Hepatocyte (in vitro differentiated cells): ENCODE measurements around the gene IL27RA. TPM values are rescaled to one million over a fixed set of nuclear protein-coding genes. Genes with fewer than 3 reads are reported as not detected.

Experiments
- DNase-seq: peaks from one replicate; pipeline ENCODE4 v3.0.0-alpha.2; 2016; ENCODE audit warnings: low spot score
- H2AFZ ChIP-seq: fragments of 200-600 bp; sonication (generic); 2 replicates; pipeline ENCODE4 v1.6.0; 2016; ENCODE audit warnings: antibody characterized with exemption, mild to moderate bottlenecking
- H3K27ac ChIP-seq: fragments of 200-600 bp; sonication (generic); 2 replicates; pipeline ENCODE4 v1.5.1; 2016; ENCODE audit warnings: mild to moderate bottlenecking
- H3K27me3 ChIP-seq: fragments of 200-600 bp; sonication (generic); 2 replicates; pipeline ENCODE4 v1.6.1; 2016
- H3K36me3 ChIP-seq: fragments of 200-600 bp; sonication (generic); replicated peaks from 2 replicates; pipeline ENCODE4 v1.5.1; 2016; ENCODE audit warnings: low read depth; ENCODE audit not compliant: insufficient read depth
- H3K4me1 ChIP-seq: fragments of 200-600 bp; sonication (generic); 2 replicates; pipeline ENCODE4 v1.5.1; 2016; ENCODE audit warnings: mild to moderate bottlenecking, moderate library complexity; ENCODE audit not compliant: insufficient read depth
- H3K4me2 ChIP-seq: fragments of 200-600 bp; sonication (generic); 2 replicates; pipeline ENCODE4 v1.6.0; 2016
- H3K4me3 ChIP-seq: fragments of 200-600 bp; sonication (generic); 2 replicates; pipeline ENCODE4 v1.5.1; 2016; ENCODE audit warnings: mild to moderate bottlenecking
- H3K79me2 ChIP-seq: fragments of 200-600 bp; sonication (generic); 2 replicates; pipeline ENCODE4 v1.6.0; 2017; ENCODE audit warnings: mild to moderate bottlenecking
- H3K9me2 ChIP-seq: fragments of 200-600 bp; sonication (generic); replicated peaks from 2 replicates; pipeline ENCODE4 v1.6.0; 2017; ENCODE audit warnings: mild to moderate bottlenecking; ENCODE audit not compliant: insufficient read depth
- H3K9me3 ChIP-seq: fragments of 200-600 bp; sonication (generic); 2 replicates; pipeline ENCODE4 v1.5.1; 2016; ENCODE audit warnings: low read depth, mild to moderate bottlenecking
- H4K20me1 ChIP-seq: fragments of 200-600 bp; sonication (generic); 2 replicates; pipeline ENCODE4 v1.6.0; 2016; ENCODE audit warnings: mild to moderate bottlenecking; ENCODE audit not compliant: insufficient read depth, poor library complexity, severe bottlenecking
- EZH2 ChIP-seq: fragments of 200-600 bp; sonication (generic); IDR thresholded peaks from 2 replicates; pipeline ENCODE4 v1.6.1; 2016; ENCODE audit warnings: antibody characterized with exemption, mild to moderate bottlenecking, borderline replicate concordance
- EZH2phosphoT487 ChIP-seq: fragments of 200-600 bp; sonication (generic); IDR thresholded peaks from one replicate; pipeline ENCODE4 v1.6.1; 2018; ENCODE audit warnings: antibody characterized with exemption, mild to moderate bottlenecking, low read depth, moderate library complexity; ENCODE audit not compliant: unreplicated experiment, severe bottlenecking
- WGBS: methylation state at CpG from one replicate; pipeline ENCODE4 v1.1.6; 2016; ENCODE audit warnings: low lambda C conversion rate; ENCODE audit errors: missing lambda C conversion rate; 5-methylcytosine and 5-hydroxymethylcytosine counted together
- polyA plus RNA-seq: library from polyadenylated mRNA; unstranded; fragments of >200 nt; fragmentation: Nextera tagmentation; extraction: Ambion mirVana; gene quantifications from 2 replicates; pipeline ENCODE4 v1.2.1, GENCODE V29; 2016
- total RNA-seq: library from RNA; depleted of rRNA; stranded (reverse); fragments of >200 nt; gene quantifications from 2 replicates; pipeline ENCODE4 v1.2.3, GENCODE V29; 2014
- TF ChIP-seq, protein P1 (sequence below): fragments of 200-600 bp; sonication (generic); IDR thresholded peaks from 2 replicates; pipeline ENCODE4 v1.5.1; 2016; ENCODE audit warnings: antibody characterized with exemption, mild to moderate bottlenecking; ENCODE audit not compliant: poor library complexity

Gene IL27RA
- total and polyA plus RNA-seq, 2 experiments from 2014 or later: 1.9 to 2.3 TPM

DNA sequence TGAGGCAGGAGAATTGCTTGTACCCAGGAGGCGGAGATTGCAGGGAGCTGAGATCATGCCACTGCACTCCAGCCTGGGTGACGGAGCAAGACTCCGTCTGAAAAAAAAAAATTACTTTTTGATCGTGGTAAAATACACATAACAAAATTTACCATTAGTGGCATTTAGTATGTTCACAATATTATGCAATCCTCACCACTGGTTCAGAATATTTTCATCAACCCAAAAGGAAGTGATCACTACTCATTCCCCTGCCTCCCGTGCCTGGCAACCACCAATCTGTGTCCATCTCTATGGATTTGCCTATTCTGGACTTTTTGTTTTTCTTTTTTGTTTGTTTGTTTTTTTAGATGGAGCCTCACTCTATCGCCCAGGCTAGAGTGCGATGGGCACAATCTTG lies 31.5 kb downstream of the IL27RA start:
- no peak overlapping the region for H3K4me2 ChIP-seq
- TF ChIP-seq, protein P1, sequence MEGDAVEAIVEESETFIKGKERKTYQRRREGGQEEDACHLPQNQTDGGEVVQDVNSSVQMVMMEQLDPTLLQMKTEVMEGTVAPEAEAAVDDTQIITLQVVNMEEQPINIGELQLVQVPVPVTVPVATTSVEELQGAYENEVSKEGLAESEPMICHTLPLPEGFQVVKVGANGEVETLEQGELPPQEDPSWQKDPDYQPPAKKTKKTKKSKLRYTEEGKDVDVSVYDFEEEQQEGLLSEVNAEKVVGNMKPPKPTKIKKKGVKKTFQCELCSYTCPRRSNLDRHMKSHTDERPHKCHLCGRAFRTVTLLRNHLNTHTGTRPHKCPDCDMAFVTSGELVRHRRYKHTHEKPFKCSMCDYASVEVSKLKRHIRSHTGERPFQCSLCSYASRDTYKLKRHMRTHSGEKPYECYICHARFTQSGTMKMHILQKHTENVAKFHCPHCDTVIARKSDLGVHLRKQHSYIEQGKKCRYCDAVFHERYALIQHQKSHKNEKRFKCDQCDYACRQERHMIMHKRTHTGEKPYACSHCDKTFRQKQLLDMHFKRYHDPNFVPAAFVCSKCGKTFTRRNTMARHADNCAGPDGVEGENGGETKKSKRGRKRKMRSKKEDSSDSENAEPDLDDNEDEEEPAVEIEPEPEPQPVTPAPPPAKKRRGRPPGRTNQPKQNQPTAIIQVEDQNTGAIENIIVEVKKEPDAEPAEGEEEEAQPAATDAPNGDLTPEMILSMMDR: no peak
- TF ChIP-seq EZH2 (no peak), EZH2phosphoT487 (no peak)
- H3K9me2 ChIP-seq: no peaks in the 10 kb centered on the region
- peaks cover 11% of the 10 kb centered on the region for H3K27me3 ChIP-seq
- no peak overlapping the region for H3K4me3 ChIP-seq
- H4K20me1 ChIP-seq: no peaks in the 10 kb centered on the region
- no peak overlapping the region for H3K27ac ChIP-seq
- 89% methylated on average over 7 of the region's 7 CpGs for WGBS
- H2AFZ ChIP-seq: no peak overlapping the region
- no peak for DNase-seq
- no peaks in the 10 kb centered on the region for H3K9me3 ChIP-seq
- H3K79me2 ChIP-seq: no peaks in the 10 kb centered on the region
- no peaks in the 10 kb centered on the region for H3K36me3 ChIP-seq
- peaks cover under 1% of the 10 kb centered on the region for H3K4me1 ChIP-seq

DNA sequence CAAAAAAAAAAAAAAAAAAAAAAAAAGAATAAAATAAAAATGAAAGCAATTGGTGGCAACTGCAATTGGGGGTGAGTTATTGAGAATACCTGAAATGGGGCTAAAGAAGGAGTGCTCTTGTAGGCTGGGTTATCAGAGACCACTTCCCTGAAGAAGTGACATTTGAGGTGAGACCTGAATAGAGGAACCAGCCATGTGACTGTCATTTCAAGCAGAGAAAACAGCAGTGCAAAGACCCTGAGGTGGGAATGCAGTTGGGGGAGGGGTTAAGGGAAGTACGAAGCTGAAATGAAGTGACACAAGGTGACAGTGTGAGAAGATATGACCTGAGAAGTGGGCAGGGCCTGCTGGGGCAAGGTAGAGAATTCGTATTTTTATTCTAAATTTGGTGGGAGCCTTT lies 34.6 kb downstream of the IL27RA start:
- no peaks in the 10 kb centered on the region for H3K4me1 ChIP-seq
- no peak overlapping the region for H3K27ac ChIP-seq
- H3K4me2 ChIP-seq: no peak overlapping the region
- no peaks in the 10 kb centered on the region for H3K36me3 ChIP-seq
- no peak overlapping the region for H2AFZ ChIP-seq
- TF ChIP-seq EZH2 (no peak), EZH2phosphoT487 (no peak)
- TF ChIP-seq, protein P1: no peak
- H3K9me3 ChIP-seq: no peaks in the 10 kb centered on the region
- DNase-seq: no peak
- no peaks in the 10 kb centered on the region for H3K9me2 ChIP-seq
- no peaks in the 10 kb centered on the region for H3K79me2 ChIP-seq
- H3K4me3 ChIP-seq: no peak overlapping the region
- no peaks in the 10 kb centered on the region for H4K20me1 ChIP-seq
- WGBS: 66% methylated on average over 2 of the region's 2 CpGs
- H3K27me3 ChIP-seq: no peaks in the 10 kb centered on the region

DNA sequence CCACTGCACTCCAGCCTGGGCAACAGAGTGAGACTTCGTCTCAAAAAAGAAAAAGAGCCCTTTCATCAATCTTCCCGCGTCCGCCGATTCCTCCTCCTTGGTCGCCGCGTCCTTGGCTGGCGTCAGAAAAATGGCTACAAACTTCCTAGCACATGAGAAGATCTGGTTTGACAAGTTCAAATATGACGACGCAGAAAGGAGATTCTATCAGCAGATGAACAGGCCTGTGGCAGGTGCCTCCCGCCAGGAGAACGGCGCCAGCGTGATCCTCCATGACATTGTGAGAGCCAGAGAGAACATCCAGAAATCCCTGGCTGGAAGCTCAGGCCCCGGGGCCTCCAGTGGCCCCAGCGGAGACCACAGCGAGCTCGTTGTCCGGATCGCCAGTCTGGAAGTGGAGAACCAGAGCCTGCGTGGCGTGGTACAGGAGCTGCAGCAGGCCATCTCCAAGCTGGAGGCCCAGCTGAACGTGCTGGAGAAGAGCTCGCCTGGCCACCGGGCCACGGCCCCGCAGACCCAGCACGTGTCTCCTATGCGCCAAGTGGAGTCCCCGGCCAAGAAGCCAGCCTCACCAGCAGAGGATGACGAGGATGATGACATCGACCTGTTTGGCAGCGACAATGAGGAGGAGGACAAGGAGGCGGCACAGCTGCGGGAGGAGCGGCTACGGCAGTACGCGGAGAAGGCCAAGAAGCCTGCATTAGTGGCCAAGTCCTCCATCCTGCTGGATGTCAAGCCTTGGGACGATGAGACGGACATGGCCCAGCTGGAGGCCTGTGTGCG lies 38.9 kb downstream of the IL27RA start:
- Histone ChIP-seq H3K9me3 (no peaks in the 10 kb centered on the region), H3K4me3 (no peak overlapping the region), H3K4me1 (peaks cover 14% of the 10 kb centered on the region), H3K9me2 (no peaks in the 10 kb centered on the region), H3K27me3 (no peaks in the 10 kb centered on the region), H3K27ac (no peak overlapping the region), H3K4me2 (no peak overlapping the region), H4K20me1 (no peaks in the 10 kb centered on the region), H3K36me3 (no peaks in the 10 kb centered on the region), H2AFZ (no peak overlapping the region), H3K79me2 (peaks cover 11% of the 10 kb centered on the region)
- TF ChIP-seq, protein P1: no peak
- no peak for TF ChIP-seq EZH2
- TF ChIP-seq EZH2phosphoT487: no peak
- DNase-seq: no peak
- WGBS: 97% methylated on average over 42 of the region's 43 CpGs
